ENCODE data around the gene PBX3. TPM values are rescaled to one million over a fixed set of nuclear protein-coding genes. Genes with fewer than 3 reads are reported as not detected.

PBX3 gene
- total and polyA plus RNA-seq, 2 donors (not counting 1 experiment from before 2014, with no cell fraction given) = 15.5 to 39.0 TPM

DNA sequence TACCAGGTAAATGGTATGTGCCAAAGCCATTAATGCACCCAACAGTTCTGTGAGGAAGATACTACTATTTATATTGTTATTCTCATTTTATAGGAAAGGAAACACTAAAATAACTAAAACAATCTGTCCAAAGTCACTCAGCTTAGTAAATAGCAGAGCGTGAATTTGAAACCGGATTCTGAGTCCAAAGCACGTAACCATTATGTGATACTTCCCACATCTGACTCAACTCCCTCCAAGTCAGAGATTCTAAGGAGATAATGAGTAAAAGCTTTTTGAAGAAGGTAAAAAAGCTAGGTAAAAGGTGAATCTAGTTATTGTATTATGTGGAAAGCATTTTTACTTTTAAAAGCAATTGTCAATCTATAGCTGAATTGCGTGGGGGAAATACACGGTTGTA lies 208.9 kb downstream of the PBX3 start:
- H3K27ac Mint-ChIP-seq = no peak overlapping the region
- intact Hi-C loops (cut with micrococcal nuclease) = no loop called here
- Histone ChIP-seq H2AFZ (ENCODE audit: insufficient read depth, low read depth, low read length, poor library complexity, severe bottlenecking) (no peak overlapping the region), H3K4me2 (replicated peaks; ENCODE audit: low read depth, low read length, poor library complexity, severe bottlenecking) (no peak overlapping the region), H3K27ac (ENCODE audit: low read length in 2 of 2) (no peak overlapping the region), H3K27me3 (replicated peaks in 1 of 4; ENCODE audit: control extremely low read depth in 1 of 4, control insufficient read depth in 3 of 4, insufficient read depth in 4 of 4, low read length in 3 of 4) (no peaks in the 10 kb centered on the region), H3K4me1 (ENCODE audit: control insufficient read depth in 2 of 2, insufficient read depth in 2 of 2, low read length in 2 of 2) (no peaks in the 10 kb centered on the region), H4K20me1 (ENCODE audit: control insufficient read depth, insufficient read depth, low read length, poor library complexity, severe bottlenecking) (no peaks in the 10 kb centered on the region), H3K36me3 (replicated peaks in 1 of 2; ENCODE audit: control extremely low read depth in 1 of 2, control insufficient read depth in 1 of 2, extremely low read depth in 1 of 2, insufficient read depth in 2 of 2, low read length in 1 of 2) (peaks cover 0 to 2% of the 10 kb centered on the region in 2 experiments), H3K4me3 (ENCODE audit: control extremely low read depth in 1 of 5, extremely low read depth in 1 of 5, insufficient read depth in 1 of 5, low read depth in 2 of 5, low read length in 4 of 5) (no peak overlapping the region), H3K9me3 (ENCODE audit: control extremely low read depth in 1 of 3, control insufficient read depth in 2 of 3, insufficient read depth in 1 of 3, low read length in 2 of 3) (no peaks in the 10 kb centered on the region), H3K9ac (ENCODE audit: low read length) (no peak overlapping the region), H3K79me2 (ENCODE audit: control insufficient read depth, insufficient read depth, low read length) (no peaks in the 10 kb centered on the region)
- no peaks in the 10 kb centered on the region for H3K27me3 Mint-ChIP-seq
- H3K4me1 Mint-ChIP-seq = no peaks in the 10 kb centered on the region
- TF ChIP-seq, protein P1, sequence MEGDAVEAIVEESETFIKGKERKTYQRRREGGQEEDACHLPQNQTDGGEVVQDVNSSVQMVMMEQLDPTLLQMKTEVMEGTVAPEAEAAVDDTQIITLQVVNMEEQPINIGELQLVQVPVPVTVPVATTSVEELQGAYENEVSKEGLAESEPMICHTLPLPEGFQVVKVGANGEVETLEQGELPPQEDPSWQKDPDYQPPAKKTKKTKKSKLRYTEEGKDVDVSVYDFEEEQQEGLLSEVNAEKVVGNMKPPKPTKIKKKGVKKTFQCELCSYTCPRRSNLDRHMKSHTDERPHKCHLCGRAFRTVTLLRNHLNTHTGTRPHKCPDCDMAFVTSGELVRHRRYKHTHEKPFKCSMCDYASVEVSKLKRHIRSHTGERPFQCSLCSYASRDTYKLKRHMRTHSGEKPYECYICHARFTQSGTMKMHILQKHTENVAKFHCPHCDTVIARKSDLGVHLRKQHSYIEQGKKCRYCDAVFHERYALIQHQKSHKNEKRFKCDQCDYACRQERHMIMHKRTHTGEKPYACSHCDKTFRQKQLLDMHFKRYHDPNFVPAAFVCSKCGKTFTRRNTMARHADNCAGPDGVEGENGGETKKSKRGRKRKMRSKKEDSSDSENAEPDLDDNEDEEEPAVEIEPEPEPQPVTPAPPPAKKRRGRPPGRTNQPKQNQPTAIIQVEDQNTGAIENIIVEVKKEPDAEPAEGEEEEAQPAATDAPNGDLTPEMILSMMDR (IDR thresholded peaks at IDR 0.05) = no peak
- TF ChIP-seq EZH2 (IDR thresholded peaks at IDR 0.05; ENCODE audit: borderline replicate concordance, insufficient read depth, low read depth, low read length, poor library complexity, severe bottlenecking) = no peak
- no peak for DNase-seq
- H3K4me3 Mint-ChIP-seq = no peak overlapping the region
- WGBS (ENCODE audit: insufficient coverage) = no CpG with 5 or more reads among the region's 5 CpGs
- ChIA-PET POLR2A (no interaction called here), CTCF (no interaction called here)
- ATAC-seq (ENCODE audit: low read depth) = no peak
- no peaks in the 10 kb centered on the region for H3K9me3 Mint-ChIP-seq (ENCODE audit: insufficient read depth)

DNA sequence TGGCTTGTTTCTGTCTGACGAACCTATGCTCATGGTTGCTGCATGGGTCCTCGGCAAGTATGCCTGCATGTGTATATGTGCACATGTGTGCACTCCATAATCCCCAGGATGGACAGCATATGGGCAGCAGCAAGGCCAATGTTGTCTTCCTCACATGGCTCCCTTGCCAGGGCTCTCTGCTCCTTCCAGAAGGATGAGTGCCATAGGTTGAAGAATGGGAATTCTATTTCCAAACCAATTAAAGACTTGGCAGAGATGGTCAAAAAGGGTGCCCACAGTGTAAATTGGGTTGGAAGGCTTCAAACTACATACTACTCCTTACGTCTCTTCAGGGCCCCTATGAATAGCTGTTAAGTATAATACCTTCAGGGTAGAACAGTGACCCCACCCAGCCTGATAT lies 212.1 kb downstream of the PBX3 start:
- H3K9me3 ChIP-seq (ENCODE audit: control extremely low read depth in 1 of 3, control insufficient read depth in 2 of 3, insufficient read depth in 1 of 3, low read length in 2 of 3) = no peaks in the 10 kb centered on the region
- WGBS (ENCODE audit: insufficient coverage) = 79% methylated on average over 2 of the region's 3 CpGs
- peaks cover 7 to 9% of the 10 kb centered on the region in 2 donors for H3K4me1 ChIP-seq (ENCODE audit: control insufficient read depth in 2 of 2, insufficient read depth in 2 of 2, low read length in 2 of 2)
- Mint-ChIP-seq H3K4me1 (peaks cover 17% of the 10 kb centered on the region), H3K9me3 (ENCODE audit: insufficient read depth) (no peaks in the 10 kb centered on the region), H3K4me3 (no peak overlapping the region), H3K27me3 (no peaks in the 10 kb centered on the region), H3K27ac (no peak overlapping the region)
- no peak overlapping the region for H2AFZ ChIP-seq (ENCODE audit: insufficient read depth, low read depth, low read length, poor library complexity, severe bottlenecking)
- no peaks in the 10 kb centered on the region for H3K79me2 ChIP-seq (ENCODE audit: control insufficient read depth, insufficient read depth, low read length)
- H3K4me3 ChIP-seq (ENCODE audit: control extremely low read depth in 1 of 5, extremely low read depth in 1 of 5, insufficient read depth in 1 of 5, low read depth in 2 of 5, low read length in 4 of 5) = no peak overlapping the region
- peaks cover 0 to 6% of the 10 kb centered on the region in 2 experiments for H3K36me3 ChIP-seq (replicated peaks in 1 of 2; ENCODE audit: control extremely low read depth in 1 of 2, control insufficient read depth in 1 of 2, extremely low read depth in 1 of 2, insufficient read depth in 2 of 2, low read length in 1 of 2)
- TF ChIP-seq, protein P1 (IDR thresholded peaks at IDR 0.05) = no peak
- TF ChIP-seq EZH2 (IDR thresholded peaks at IDR 0.05; ENCODE audit: borderline replicate concordance, insufficient read depth, low read depth, low read length, poor library complexity, severe bottlenecking) = no peak
- no peak overlapping the region for H3K4me2 ChIP-seq (replicated peaks; ENCODE audit: low read depth, low read length, poor library complexity, severe bottlenecking)
- DNase-seq (no peak), ATAC-seq (ENCODE audit: low read depth) (no peak)
- ChIA-PET CTCF (no interaction called here), POLR2A (no interaction called here)
- no peaks in the 10 kb centered on the region for H4K20me1 ChIP-seq (ENCODE audit: control insufficient read depth, insufficient read depth, low read length, poor library complexity, severe bottlenecking)
- intact Hi-C loops (cut with micrococcal nuclease) = no loop called here
- no peak overlapping the region for H3K9ac ChIP-seq (ENCODE audit: low read length)
- no peaks in the 10 kb centered on the region for H3K27me3 ChIP-seq (replicated peaks in 1 of 4; ENCODE audit: control extremely low read depth in 1 of 4, control insufficient read depth in 3 of 4, insufficient read depth in 4 of 4, low read length in 3 of 4)
- no peak overlapping the region for H3K27ac ChIP-seq (ENCODE audit: low read length in 2 of 2)

All from B cell (primary cell).